ENCODE data around the gene CEP95.

The CEP95 gene

GRCh38 chr17:64504769-64505339, 1.9 kb upstream of the CEP95 start:
- Histone ChIP-seq H2AFZ (peak overlapping the region; percentile 85), H3K4me1 (peaks cover 21% of the 10 kb centered on the region), H3K79me2 (peaks cover 52% of the 10 kb centered on the region), H3K27me3 (ENCODE audit: control insufficient read depth, insufficient read depth, low read length) (no peaks in the 10 kb centered on the region), H3K36me3 (ENCODE audit: control insufficient read depth, insufficient read depth, low read length) (no peaks in the 10 kb centered on the region), H3K9ac (peak overlapping the region; percentile 78), H3K4me3 (ENCODE audit: low read depth, low read length) (peak overlapping the region; percentile 100), H3K27ac (peak overlapping the region; percentile 99), H3K4me2 (ENCODE audit: low read length) (peak overlapping the region; percentile 87), H3K9me3 (ENCODE audit: control insufficient read depth, low read length) (no peaks in the 10 kb centered on the region)
- no peak for TF ChIP-seq CTCF (IDR thresholded peaks at IDR 0.05)

- no peaks in the 10 kb centered on the region for H3K27me3 ChIP-seq (ENCODE audit: control insufficient read depth, insufficient read depth, low read length)
- peak overlapping the region; percentile 100 for H3K4me3 ChIP-seq (ENCODE audit: low read depth, low read length)
- TF ChIP-seq CTCF (IDR thresholded peaks at IDR 0.05) = no peak
- H2AFZ ChIP-seq = peak overlapping the region; percentile 85
- H3K79me2 ChIP-seq = peaks cover 51% of the 10 kb centered on the region
- H3K9ac ChIP-seq = peak overlapping the region; percentile 100
- peak overlapping the region; percentile 87 for H3K4me2 ChIP-seq (ENCODE audit: low read length)
- H3K36me3 ChIP-seq (ENCODE audit: control insufficient read depth, insufficient read depth, low read length) = no peaks in the 10 kb centered on the region
- H3K9me3 ChIP-seq (ENCODE audit: control insufficient read depth, low read length) = no peaks in the 10 kb centered on the region
- H3K4me1 ChIP-seq = peaks cover 21% of the 10 kb centered on the region
- peak overlapping the region; percentile 99 for H3K27ac ChIP-seq
Measured at GRCh38 chr17:64505340-64506200, 1.2 kb upstream of the CEP95 start.

- peak within 1 kb of the TSS; percentile 100 for H3K4me3 ChIP-seq (ENCODE audit: low read depth, low read length)
- peak within 1 kb of the TSS; percentile 99 for H3K27ac ChIP-seq
- H3K36me3 ChIP-seq (ENCODE audit: control insufficient read depth, insufficient read depth, low read length) = no peaks in the 10 kb centered on the region
- peak within 1 kb of the TSS; percentile 100 for H3K9ac ChIP-seq
- H3K4me1 ChIP-seq = peaks cover 21% of the 10 kb centered on the region
- peak within 1 kb of the TSS; percentile 85 for H2AFZ ChIP-seq
- H3K9me3 ChIP-seq (ENCODE audit: control insufficient read depth, low read length) = no peaks in the 10 kb centered on the region
- H3K4me2 ChIP-seq (ENCODE audit: low read length) = peak within 1 kb of the TSS; percentile 87
- no peak for TF ChIP-seq CTCF (IDR thresholded peaks at IDR 0.05)
- H3K79me2 ChIP-seq = peaks cover 57% of the 10 kb centered on the region
- no peaks in the 10 kb centered on the region for H3K27me3 ChIP-seq (ENCODE audit: control insufficient read depth, insufficient read depth, low read length)
Measured at GRCh38 chr17:64506201-64506575, 589 bp upstream of the CEP95 start, which contains the start of gene DDX5. TSS of gene DDX5 (minus strand) at chr17:64506289. CDS start at chr17:64506119, 170 bp downstream.

GRCh38 chr17:64507413-64507782, 621 bp downstream of the CEP95 start:
- Histone ChIP-seq H3K27me3 (ENCODE audit: control insufficient read depth, insufficient read depth, low read length) (no peaks in the 10 kb centered on the region), H3K36me3 (ENCODE audit: control insufficient read depth, insufficient read depth, low read length) (no peaks in the 10 kb centered on the region), H3K27ac (peak overlapping the region; percentile 99), H3K9me3 (ENCODE audit: control insufficient read depth, low read length) (no peaks in the 10 kb centered on the region), H3K4me1 (peaks cover 21% of the 10 kb centered on the region), H2AFZ (peak overlapping the region; percentile 76), H3K4me2 (ENCODE audit: low read length) (peak overlapping the region; percentile 75), H3K79me2 (peaks cover 57% of the 10 kb centered on the region), H3K9ac (peak overlapping the region; percentile 49), H3K4me3 (ENCODE audit: low read depth, low read length) (peak overlapping the region; percentile 100)
- peak; percentile 43 for TF ChIP-seq CTCF (IDR thresholded peaks at IDR 0.05)

Data from parathyroid adenoma (tissue), 2 donors.